Panc1 (cell line): Measurements from ENCODE around the gene VPS41. TPM values are rescaled to one million over a fixed set of nuclear protein-coding genes. Genes with fewer than 3 reads are reported as not detected.

Source experiments
- ATAC-seq: fragments of 200-7000 bp; cut with Tn5 transposase; 2 replicates; pipeline ENCODE4 v1.9.1; 2020; ENCODE audit warnings: mild to moderate bottlenecking, moderate library complexity
- BruUV-seq: library from RNA; stranded (reverse); fragments of 400-500 nt; replicated peaks from 2 replicates; lab custom pipeline; 2021; lab: Mats Ljungman, UMichigan
- CTCF ChIA-PET: fragments of 300-600 bp; sonication (Branson Sonifier 250); formaldehyde crosslinking; loops from one replicate; lab custom pipeline; 2022; ENCODE audit warnings: antibody characterized with exemption; lab: Charles Lee
- POLR2A ChIA-PET: fragments of 300-600 bp; sonication (Branson Sonifier 250); formaldehyde crosslinking; loops from one replicate; lab custom pipeline; 2022; ENCODE audit warnings: antibody characterized with exemption; lab: Charles Lee
- DNase-seq: peaks from one replicate; pipeline ENCODE4 v3.0.0-alpha.2; 2010; ENCODE audit warnings: low read depth, low spot score
- H3K27ac ChIP-seq: 2 replicates; pipeline ENCODE4 v1.5.1; 2011; ENCODE audit warnings: mild to moderate bottlenecking, low read length, inconsistent platforms
- H3K27me3 ChIP-seq: fragments of 200-500 bp; sonication (Bioruptor generic); 2 replicates; pipeline ENCODE4 v1.6.0; 2014; ENCODE audit warnings: low read length, inconsistent platforms; ENCODE audit not compliant: control insufficient read depth, insufficient read depth
- H3K36me3 ChIP-seq: fragments of 200-500 bp; sonication (Bioruptor generic); 2 replicates; pipeline ENCODE4 v1.5.1; 2014; ENCODE audit warnings: inconsistent platforms, mild to moderate bottlenecking, low read length, moderate library complexity; ENCODE audit not compliant: control insufficient read depth, insufficient read depth
- H3K4me1 ChIP-seq: 2 replicates; pipeline ENCODE4 v1.5.1; 2011; ENCODE audit warnings: inconsistent platforms, mild to moderate bottlenecking, low read length, moderate library complexity; ENCODE audit not compliant: control insufficient read depth, insufficient read depth
- H3K4me3 ChIP-seq, 2 experiments: 2 replicates each; pipeline ENCODE4 v1.5.1; 2011 to 2012; ENCODE audit warnings: low read depth in 2 of 2, low read length in 2 of 2, mild to moderate bottlenecking in 2 of 2, inconsistent platforms in 1 of 2, moderate library complexity in 1 of 2
- H3K9me3 ChIP-seq: fragments of 200-500 bp; sonication (Bioruptor generic); 2 replicates; pipeline ENCODE4 v1.5.1; 2014; ENCODE audit warnings: low read depth, mild to moderate bottlenecking, inconsistent platforms, low read length, moderate library complexity; ENCODE audit not compliant: control insufficient read depth, insufficient read depth
- POLR2AphosphoS5 ChIP-seq: IDR thresholded peaks from 2 replicates; pipeline ENCODE4 v1.6.1; 2012; ENCODE audit warnings: mild to moderate bottlenecking, low read depth, low read length, moderate library complexity
- SIN3A ChIP-seq: IDR thresholded peaks from 2 replicates; pipeline ENCODE4 v1.6.1; 2012; ENCODE audit warnings: low read depth, mild to moderate bottlenecking, low read length, moderate library complexity, borderline replicate concordance; ENCODE audit not compliant: insufficient read depth
- TCF7L2 ChIP-seq: IDR thresholded peaks from 2 replicates; pipeline ENCODE4 v1.6.1; 2011; ENCODE audit warnings: mild to moderate bottlenecking, low read depth, low read length, inconsistent platforms
- in situ Hi-C: cut with HindIII; loops from 2 replicates; pipeline ENCODE4 v1.10.0; 2016; ENCODE audit warnings: low sequenced_read_pairs, low pct_unique_long_range_greater_than_20kb
- intact Hi-C: fragments of 100-400 bp; cut with micrococcal nuclease; formaldehyde crosslinking; loops from one replicate; pipeline ENCODE4 v1.10.0; 2022; ENCODE audit not compliant: unreplicated experiment
- total RNA-seq: library from RNA; stranded (reverse); gene quantifications from one replicate; pipeline ENCODE4 v1.2.1, GENCODE V29; 2021; ENCODE audit not compliant: unreplicated experiment
- TF ChIP-seq, protein P1 (sequence below): fragments of 450-650 bp; IDR thresholded peaks from 2 replicates; pipeline ENCODE4 v1.5.1; 2017; ENCODE audit warnings: mild to moderate bottlenecking
- TF ChIP-seq, protein P2 (sequence below), 2 experiments: IDR thresholded peaks; 2 replicates each; pipeline ENCODE4 v1.6.1; 2011 to 2012; ENCODE audit warnings: low read depth in 2 of 2, control low read depth in 1 of 2, low read length in 1 of 2, mild to moderate bottlenecking in 1 of 2, moderate library complexity in 1 of 2; ENCODE audit not compliant: insufficient read depth in 1 of 2

VPS41 gene
- total RNA-seq, 1 experiment from 2014 or later: 127 TPM

DNA sequence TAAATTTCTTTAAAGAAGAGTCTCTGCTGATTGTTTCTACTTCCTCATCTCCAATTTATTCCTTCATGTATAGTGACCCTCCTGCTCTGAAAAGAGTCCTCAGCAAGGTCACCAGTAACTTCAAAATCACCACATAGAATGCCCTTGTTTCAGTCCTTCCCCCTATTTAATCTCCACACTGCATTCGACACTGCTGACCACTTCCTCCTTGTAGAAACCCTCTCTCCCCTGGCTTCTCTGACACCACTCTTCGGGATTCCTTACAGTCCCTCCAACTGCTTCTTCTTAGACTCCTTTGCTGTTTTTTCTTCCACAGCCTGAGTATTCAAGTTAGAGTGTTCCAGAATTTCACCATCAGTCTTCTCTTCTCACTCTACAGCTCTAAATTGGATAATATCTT is 89.5 kb downstream of the VPS41 start:
- ATAC-seq: no peak
- intact Hi-C loops: no loop called here
- no peaks in the 10 kb centered on the region for H3K36me3 ChIP-seq
- no peaks in the 10 kb centered on the region for H3K27me3 ChIP-seq
- ChIA-PET POLR2A (interaction anchor here (0.6 kb wide), 1 partner anchor 40 kb away, joined by 9 read pairs; no protein-coding TSS in a partner anchor), CTCF (no interaction called here)
- TF ChIP-seq POLR2AphosphoS5: no peak
- in situ Hi-C loops: no loop called here
- no peak overlapping the region for H3K27ac ChIP-seq
- H3K4me3 ChIP-seq: no peak overlapping the region
- H3K9me3 ChIP-seq: no peaks in the 10 kb centered on the region
- H3K4me1 ChIP-seq: no peaks in the 10 kb centered on the region
- no peak for DNase-seq
- BruUV-seq: no TSS peak

DNA sequence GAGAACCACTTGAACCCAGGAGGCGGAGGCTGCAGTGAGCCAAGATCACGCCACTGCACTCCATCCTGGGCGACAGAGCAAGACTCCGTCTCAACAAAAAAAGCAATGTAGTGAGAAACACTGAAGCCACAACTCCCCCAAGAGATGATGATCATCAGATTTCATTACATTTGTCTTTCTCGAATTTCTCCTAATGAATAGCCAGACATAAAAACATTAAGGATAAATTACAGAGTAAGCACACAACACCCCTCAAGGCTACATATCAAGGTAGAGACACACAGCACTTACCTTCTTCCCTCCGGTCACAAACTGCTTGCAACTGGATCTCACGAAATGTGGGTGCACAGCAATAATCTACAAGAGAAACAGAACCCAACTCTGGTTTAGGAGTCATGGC is 91.5 kb downstream of the VPS41 start:
- DNase-seq (no peak), ATAC-seq (no peak)
- Histone ChIP-seq H3K4me3 (no peak overlapping the region), H3K27ac (no peak overlapping the region), H3K36me3 (no peaks in the 10 kb centered on the region), H3K4me1 (no peaks in the 10 kb centered on the region), H3K9me3 (no peaks in the 10 kb centered on the region), H3K27me3 (no peaks in the 10 kb centered on the region)
- POLR2A ChIA-PET: no interaction called here
- no peak for TF ChIP-seq SIN3A
- TF ChIP-seq, protein P1, sequence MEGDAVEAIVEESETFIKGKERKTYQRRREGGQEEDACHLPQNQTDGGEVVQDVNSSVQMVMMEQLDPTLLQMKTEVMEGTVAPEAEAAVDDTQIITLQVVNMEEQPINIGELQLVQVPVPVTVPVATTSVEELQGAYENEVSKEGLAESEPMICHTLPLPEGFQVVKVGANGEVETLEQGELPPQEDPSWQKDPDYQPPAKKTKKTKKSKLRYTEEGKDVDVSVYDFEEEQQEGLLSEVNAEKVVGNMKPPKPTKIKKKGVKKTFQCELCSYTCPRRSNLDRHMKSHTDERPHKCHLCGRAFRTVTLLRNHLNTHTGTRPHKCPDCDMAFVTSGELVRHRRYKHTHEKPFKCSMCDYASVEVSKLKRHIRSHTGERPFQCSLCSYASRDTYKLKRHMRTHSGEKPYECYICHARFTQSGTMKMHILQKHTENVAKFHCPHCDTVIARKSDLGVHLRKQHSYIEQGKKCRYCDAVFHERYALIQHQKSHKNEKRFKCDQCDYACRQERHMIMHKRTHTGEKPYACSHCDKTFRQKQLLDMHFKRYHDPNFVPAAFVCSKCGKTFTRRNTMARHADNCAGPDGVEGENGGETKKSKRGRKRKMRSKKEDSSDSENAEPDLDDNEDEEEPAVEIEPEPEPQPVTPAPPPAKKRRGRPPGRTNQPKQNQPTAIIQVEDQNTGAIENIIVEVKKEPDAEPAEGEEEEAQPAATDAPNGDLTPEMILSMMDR: no peak
- no peak for TF ChIP-seq POLR2AphosphoS5
- TF ChIP-seq, protein P2, sequence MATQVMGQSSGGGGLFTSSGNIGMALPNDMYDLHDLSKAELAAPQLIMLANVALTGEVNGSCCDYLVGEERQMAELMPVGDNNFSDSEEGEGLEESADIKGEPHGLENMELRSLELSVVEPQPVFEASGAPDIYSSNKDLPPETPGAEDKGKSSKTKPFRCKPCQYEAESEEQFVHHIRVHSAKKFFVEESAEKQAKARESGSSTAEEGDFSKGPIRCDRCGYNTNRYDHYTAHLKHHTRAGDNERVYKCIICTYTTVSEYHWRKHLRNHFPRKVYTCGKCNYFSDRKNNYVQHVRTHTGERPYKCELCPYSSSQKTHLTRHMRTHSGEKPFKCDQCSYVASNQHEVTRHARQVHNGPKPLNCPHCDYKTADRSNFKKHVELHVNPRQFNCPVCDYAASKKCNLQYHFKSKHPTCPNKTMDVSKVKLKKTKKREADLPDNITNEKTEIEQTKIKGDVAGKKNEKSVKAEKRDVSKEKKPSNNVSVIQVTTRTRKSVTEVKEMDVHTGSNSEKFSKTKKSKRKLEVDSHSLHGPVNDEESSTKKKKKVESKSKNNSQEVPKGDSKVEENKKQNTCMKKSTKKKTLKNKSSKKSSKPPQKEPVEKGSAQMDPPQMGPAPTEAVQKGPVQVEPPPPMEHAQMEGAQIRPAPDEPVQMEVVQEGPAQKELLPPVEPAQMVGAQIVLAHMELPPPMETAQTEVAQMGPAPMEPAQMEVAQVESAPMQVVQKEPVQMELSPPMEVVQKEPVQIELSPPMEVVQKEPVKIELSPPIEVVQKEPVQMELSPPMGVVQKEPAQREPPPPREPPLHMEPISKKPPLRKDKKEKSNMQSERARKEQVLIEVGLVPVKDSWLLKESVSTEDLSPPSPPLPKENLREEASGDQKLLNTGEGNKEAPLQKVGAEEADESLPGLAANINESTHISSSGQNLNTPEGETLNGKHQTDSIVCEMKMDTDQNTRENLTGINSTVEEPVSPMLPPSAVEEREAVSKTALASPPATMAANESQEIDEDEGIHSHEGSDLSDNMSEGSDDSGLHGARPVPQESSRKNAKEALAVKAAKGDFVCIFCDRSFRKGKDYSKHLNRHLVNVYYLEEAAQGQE (IDR thresholded peaks at IDR 0.05; ENCODE audit: insufficient read depth in 1 of 2, low read depth in 2 of 2, low read length in 1 of 2): no peak
- no peak for TF ChIP-seq TCF7L2
- in situ Hi-C loops: no loop called here
- BruUV-seq: no TSS peak
- intact Hi-C loops: no loop called here
- CTCF ChIA-PET: no interaction called here

DNA sequence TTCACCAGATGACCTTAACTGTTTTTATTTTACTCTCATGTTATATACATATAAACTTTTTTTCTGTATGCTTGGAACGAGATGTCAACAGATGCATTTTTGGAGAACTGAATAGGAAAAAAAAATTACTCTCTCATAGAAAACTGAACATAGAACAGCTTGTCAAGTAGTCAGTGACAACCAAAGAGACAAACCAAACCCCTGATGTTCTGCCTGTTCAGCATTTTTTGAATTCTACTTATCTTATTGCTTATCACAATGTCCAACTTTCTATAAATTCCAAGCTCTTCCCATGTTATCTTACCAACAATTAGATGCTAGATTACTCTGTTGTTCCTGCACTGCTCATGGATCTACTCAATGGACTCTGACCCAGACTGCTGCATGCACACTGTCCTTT is 95.2 kb downstream of the VPS41 start:
- Histone ChIP-seq H3K4me1 (no peaks in the 10 kb centered on the region), H3K27me3 (no peaks in the 10 kb centered on the region), H3K9me3 (no peaks in the 10 kb centered on the region), H3K4me3 (no peak overlapping the region), H3K27ac (no peak overlapping the region), H3K36me3 (no peaks in the 10 kb centered on the region)
- BruUV-seq: no TSS peak
- no peak for DNase-seq
- no peak for ATAC-seq
- in situ Hi-C loops (no loop called here), intact Hi-C loops (no loop called here)
- CTCF ChIA-PET: no interaction called here
- TF ChIP-seq, protein P1: no peak
- TF ChIP-seq, protein P2 (IDR thresholded peaks at IDR 0.05; ENCODE audit: insufficient read depth in 1 of 2, low read depth in 2 of 2, low read length in 1 of 2): no peak
- TF ChIP-seq SIN3A: no peak
- TF ChIP-seq TCF7L2: no peak
- no peak for TF ChIP-seq POLR2AphosphoS5
- POLR2A ChIA-PET: no interaction called here
